Lower lobe of right lung (tissue), 2 donors: ENCODE measurements around the gene PP2D1. TPM values are rescaled to one million over a fixed set of nuclear protein-coding genes. Genes with fewer than 3 reads are reported as not detected.
"Not testable (repeated sequence)": the region's sequence is repeated elsewhere in the genome, so short reads cannot be mapped to it uniquely, and the experiment has no call there.

Source experiments
- ATAC-seq, 2 donors: fragments of 200-7000 bp; cut with Tn5 transposase; one replicate each; pipeline ENCODE4 v1.9.1; 2020 to 2022; ENCODE audit warnings: mild to moderate bottlenecking in 2 of 2, moderate library complexity in 2 of 2
- DNase-seq: peaks from one replicate; pipeline ENCODE4 v3.0.0-alpha.2; 2020
- H3K27ac ChIP-seq: fragments of 200-600 bp; one replicate; pipeline ENCODE4 v1.8.0; 2022
- H3K27me3 ChIP-seq: fragments of 200-600 bp; one replicate; pipeline ENCODE4 v1.8.0; 2022; ENCODE audit warnings: low read depth
- H3K36me3 ChIP-seq: fragments of 200-600 bp; one replicate; pipeline ENCODE4 v1.8.0; 2022; ENCODE audit warnings: mild to moderate bottlenecking
- H3K4me1 ChIP-seq: fragments of 200-600 bp; one replicate; pipeline ENCODE4 v1.8.0; 2022
- H3K4me3 ChIP-seq: fragments of 200-600 bp; one replicate; pipeline ENCODE4 v1.8.0; 2022; ENCODE audit warnings: mild to moderate bottlenecking
- H3K9me3 ChIP-seq: fragments of 200-600 bp; one replicate; pipeline ENCODE4 v1.8.0; 2022
- intact Hi-C: fragments of 100-400 bp; cut with DNase I; formaldehyde crosslinking; loops from one replicate; pipeline ENCODE4 v1.11.0; 2022
- total RNA-seq: library from RNA; stranded (reverse); fragmentation: NEBNext Ultra II Directional; extraction: Animal tissue kit (Norgen Biotek cat#: 25700); gene quantifications from one replicate; pipeline ENCODE4 v1.2.1, GENCODE V29; 2021
- TF ChIP-seq, protein P1 (sequence below): fragments of 200-600 bp; IDR thresholded peaks from one replicate; pipeline ENCODE4 v1.8.0; 2022; ENCODE audit warnings: antibody characterized with exemption, mild to moderate bottlenecking
- donor health status: DM: no; HTN: yes; CAD: no; lungs with severe emphysema.

Gene PP2D1
- total RNA-seq, 1 donor from 2014 or later: not detected

GRCh38 chr3:19959505-19959904 is 52.6 kb downstream of the PP2D1 start:
- peaks cover 38% of the 10 kb centered on the region for H3K4me1 ChIP-seq
- H3K9me3 ChIP-seq: no peaks in the 10 kb centered on the region
- DNase-seq (no peak), ATAC-seq (no peak)
- intact Hi-C loops: no loop called here
- peaks cover 27% of the 10 kb centered on the region for H3K36me3 ChIP-seq
- H3K27me3 ChIP-seq: no peaks in the 10 kb centered on the region
- TF ChIP-seq, protein P1, sequence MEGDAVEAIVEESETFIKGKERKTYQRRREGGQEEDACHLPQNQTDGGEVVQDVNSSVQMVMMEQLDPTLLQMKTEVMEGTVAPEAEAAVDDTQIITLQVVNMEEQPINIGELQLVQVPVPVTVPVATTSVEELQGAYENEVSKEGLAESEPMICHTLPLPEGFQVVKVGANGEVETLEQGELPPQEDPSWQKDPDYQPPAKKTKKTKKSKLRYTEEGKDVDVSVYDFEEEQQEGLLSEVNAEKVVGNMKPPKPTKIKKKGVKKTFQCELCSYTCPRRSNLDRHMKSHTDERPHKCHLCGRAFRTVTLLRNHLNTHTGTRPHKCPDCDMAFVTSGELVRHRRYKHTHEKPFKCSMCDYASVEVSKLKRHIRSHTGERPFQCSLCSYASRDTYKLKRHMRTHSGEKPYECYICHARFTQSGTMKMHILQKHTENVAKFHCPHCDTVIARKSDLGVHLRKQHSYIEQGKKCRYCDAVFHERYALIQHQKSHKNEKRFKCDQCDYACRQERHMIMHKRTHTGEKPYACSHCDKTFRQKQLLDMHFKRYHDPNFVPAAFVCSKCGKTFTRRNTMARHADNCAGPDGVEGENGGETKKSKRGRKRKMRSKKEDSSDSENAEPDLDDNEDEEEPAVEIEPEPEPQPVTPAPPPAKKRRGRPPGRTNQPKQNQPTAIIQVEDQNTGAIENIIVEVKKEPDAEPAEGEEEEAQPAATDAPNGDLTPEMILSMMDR: no peak
- no peak overlapping the region for H3K4me3 ChIP-seq
- no peak overlapping the region for H3K27ac ChIP-seq

- ATAC-seq, H3K9me3 ChIP-seq, intact Hi-C loops, H3K27ac ChIP-seq, DNase-seq, H3K4me3 ChIP-seq, H3K27me3 ChIP-seq: not testable (repeated sequence)
- Histone ChIP-seq H3K36me3 (peaks cover 47% of the 10 kb centered on the region), H3K4me1 (peaks cover 49% of the 10 kb centered on the region)
Observed at GRCh38 chr3:19957354-19957753, 54.7 kb downstream of the PP2D1 start.

GRCh38 chr3:19954676-19955075 is 57.4 kb downstream of the PP2D1 start:
- TF ChIP-seq, protein P1: no peak
- no peak overlapping the region for H3K27ac ChIP-seq
- peaks cover 58% of the 10 kb centered on the region for H3K36me3 ChIP-seq
- intact Hi-C loops: no loop called here
- H3K4me1 ChIP-seq: peaks cover 58% of the 10 kb centered on the region
- H3K27me3 ChIP-seq: no peaks in the 10 kb centered on the region
- H3K9me3 ChIP-seq: no peaks in the 10 kb centered on the region
- DNase-seq (no peak), ATAC-seq (no peak)
- no peak overlapping the region for H3K4me3 ChIP-seq

- DNase-seq (no peak), ATAC-seq (no peak)
- peaks cover 44% of the 10 kb centered on the region for H3K36me3 ChIP-seq
- no peaks in the 10 kb centered on the region for H3K27me3 ChIP-seq
- TF ChIP-seq, protein P1: no peak
- no peak overlapping the region for H3K27ac ChIP-seq
- H3K4me1 ChIP-seq: peaks cover 62% of the 10 kb centered on the region
- H3K4me3 ChIP-seq: no peak overlapping the region
- no peaks in the 10 kb centered on the region for H3K9me3 ChIP-seq
- intact Hi-C loops: no loop called here
Observed at GRCh38 chr3:19950316-19950715, 61.7 kb downstream of the PP2D1 start.

- Histone ChIP-seq H3K27me3 (no peaks in the 10 kb centered on the region), H3K4me1 (peaks cover 58% of the 10 kb centered on the region), H3K4me3 (peak overlapping the region; percentile 95), H3K36me3 (peaks cover 24% of the 10 kb centered on the region), H3K27ac (peak overlapping the region; percentile 98), H3K9me3 (no peaks in the 10 kb centered on the region)
- DNase-seq (no peak), ATAC-seq (no peak)
- intact Hi-C loops: no loop called here
- TF ChIP-seq, protein P1: no peak
Observed at GRCh38 chr3:19948226-19948591, 63.9 kb downstream of the PP2D1 start.

GRCh38 chr3:19947549-19948225 is 64.4 kb downstream of the PP2D1 start:
- Histone ChIP-seq H3K36me3 (peaks cover 18% of the 10 kb centered on the region), H3K4me1 (peaks cover 54% of the 10 kb centered on the region), H3K27ac (peak overlapping the region; percentile 98), H3K27me3 (no peaks in the 10 kb centered on the region), H3K9me3 (no peaks in the 10 kb centered on the region), H3K4me3 (peak overlapping the region; percentile 95)
- ATAC-seq (peak; percentile 58 to 67), DNase-seq (peak; percentile 59)
- TF ChIP-seq, protein P1: no peak
- intact Hi-C loops: no loop called here
